SK-N-SH treated with all-trans-retinoic acid at 6 μM for 48 hours (cell line): ENCODE measurements around the gene AP5Z1.

Experiments used
- ATAC-seq: fragments of 200-7000 bp; cut with Tn5 transposase; 3 replicates; pipeline ENCODE4 v1.9.1; 2020; ENCODE audit warnings: mild to moderate bottlenecking, moderate library complexity
- ARNTL ChIP-seq: fragments of 450-650 bp; formaldehyde crosslinking; IDR thresholded peaks from 2 replicates; pipeline ENCODE4 v1.5.0; 2020; ENCODE audit warnings: low read depth, mild to moderate bottlenecking, moderate library complexity, borderline replicate concordance
- BACH2 ChIP-seq: fragments of 250-450 bp; sonication (Bioruptor Pico); IDR thresholded peaks from 2 replicates; pipeline ENCODE4 v1.9.0; 2021; ENCODE audit warnings: mild to moderate bottlenecking, borderline replicate concordance
- CSDC2 ChIP-seq: fragments of 250-450 bp; sonication (Bioruptor Pico); IDR thresholded peaks from 2 replicates; pipeline ENCODE4 v1.5.0; 2020; ENCODE audit warnings: mild to moderate bottlenecking, moderate library complexity
- CSRNP3 ChIP-seq: fragments of 250-450 bp; sonication (Bioruptor Pico); IDR thresholded peaks from 2 replicates; pipeline ENCODE4 v1.5.1; 2021; ENCODE audit warnings: mild to moderate bottlenecking, moderate library complexity
- ESRRG ChIP-seq: fragments of 250-450 bp; sonication (Bioruptor Pico); IDR thresholded peaks from 2 replicates; pipeline ENCODE4 v1.6.1; 2021; ENCODE audit warnings: mild to moderate bottlenecking
- GLIS3 ChIP-seq: fragments of 250-450 bp; sonication (Bioruptor Pico); IDR thresholded peaks from 2 replicates; pipeline ENCODE4 v1.5.0; 2020; ENCODE audit warnings: mild to moderate bottlenecking, moderate library complexity
- ISL1 ChIP-seq: fragments of 250-450 bp; sonication (Bioruptor Pico); IDR thresholded peaks from 2 replicates; pipeline ENCODE4 v2.1.2; 2022; ENCODE audit warnings: mild to moderate bottlenecking, moderate library complexity
- OSR1 ChIP-seq: fragments of 250-450 bp; sonication (Bioruptor Pico); IDR thresholded peaks from 2 replicates; pipeline ENCODE4 v1.8.0; 2022; ENCODE audit warnings: moderate library complexity, mild to moderate bottlenecking, inconsistent platforms
- PATZ1 ChIP-seq: fragments of 250-450 bp; sonication (Bioruptor Pico); IDR thresholded peaks from 2 replicates; pipeline ENCODE4 v1.8.0; 2020; ENCODE audit warnings: mild to moderate bottlenecking, moderate library complexity, borderline replicate concordance
- PPARA ChIP-seq: fragments of 250-450 bp; sonication (Bioruptor Pico); IDR thresholded peaks from 2 replicates; pipeline ENCODE4 v1.5.0; 2020; ENCODE audit warnings: mild to moderate bottlenecking, borderline replicate concordance
- RARB ChIP-seq: fragments of 250-450 bp; sonication (Bioruptor Pico); IDR thresholded peaks from 2 replicates; pipeline ENCODE4 v1.8.0; 2021; ENCODE audit warnings: mild to moderate bottlenecking, moderate library complexity
- SNAI2 ChIP-seq: fragments of 250-450 bp; sonication (Bioruptor Pico); IDR thresholded peaks from 2 replicates; pipeline ENCODE4 v1.5.0; 2020; ENCODE audit warnings: mild to moderate bottlenecking, moderate library complexity
- TCF4 ChIP-seq: fragments of 250-450 bp; sonication (Bioruptor Pico); IDR thresholded peaks from 2 replicates; pipeline ENCODE4 v1.8.0; 2021; ENCODE audit warnings: mild to moderate bottlenecking, moderate library complexity, borderline replicate concordance
- TOX ChIP-seq: fragments of 250-450 bp; sonication (Bioruptor Pico); IDR thresholded peaks from 2 replicates; pipeline ENCODE4 v1.8.0; 2021; ENCODE audit warnings: mild to moderate bottlenecking, moderate library complexity, borderline replicate concordance
- TSHZ2 ChIP-seq: fragments of 250-450 bp; sonication (Bioruptor Pico); IDR thresholded peaks from 2 replicates; pipeline ENCODE4 v1.5.0; 2020; ENCODE audit warnings: mild to moderate bottlenecking, moderate library complexity
- ZC3H10 ChIP-seq: fragments of 250-450 bp; sonication (Bioruptor Pico); IDR thresholded peaks from 2 replicates; pipeline ENCODE4 v1.5.1; 2021; ENCODE audit warnings: mild to moderate bottlenecking, moderate library complexity
- ZFP3 ChIP-seq: fragments of 250-450 bp; sonication (Bioruptor Pico); IDR thresholded peaks from 2 replicates; pipeline ENCODE4 v1.5.0; 2020; ENCODE audit warnings: mild to moderate bottlenecking, moderate library complexity
- ZFP30 ChIP-seq: fragments of 450-650 bp; formaldehyde crosslinking; IDR thresholded peaks from 2 replicates; pipeline ENCODE4 v1.5.0; 2022; ENCODE audit warnings: mild to moderate bottlenecking, moderate library complexity
- ZNF565 ChIP-seq: fragments of 450-650 bp; formaldehyde crosslinking; conservative IDR thresholded peaks from 2 replicates; pipeline ENCODE4 v1.5.0; 2020; ENCODE audit warnings: low read depth, mild to moderate bottlenecking, moderate library complexity
- ZNF70 ChIP-seq: fragments of 450-650 bp; formaldehyde crosslinking; IDR thresholded peaks from 2 replicates; pipeline ENCODE4 v1.5.0; 2020; ENCODE audit warnings: mild to moderate bottlenecking, moderate library complexity
- ZNF8 ChIP-seq: fragments of 450-650 bp; formaldehyde crosslinking; IDR thresholded peaks from 2 replicates; pipeline ENCODE4 v1.5.0; 2020; ENCODE audit warnings: mild to moderate bottlenecking, moderate library complexity
- TF ChIP-seq, protein P1 (sequence below): fragments of 250-450 bp; sonication (Bioruptor Pico); IDR thresholded peaks from 2 replicates; pipeline ENCODE4 v1.5.1; 2020; ENCODE audit warnings: low read depth, mild to moderate bottlenecking, moderate library complexity

AP5Z1 gene

GRCh38 chr7:4819560-4820404, 44.4 kb downstream of the AP5Z1 start (continued):
- TF ChIP-seq TSHZ2 (CRISPR knock-in tag) (no peak), ESRRG (CRISPR knock-in tag) (no peak), ZC3H10 (CRISPR knock-in tag) (no peak)

- TF ChIP-seq ZNF8 (CRISPR knock-in tag) (no peak), OSR1 (no peak), ZNF70 (CRISPR knock-in tag) (no peak), ESRRG (CRISPR knock-in tag) (no peak), ZNF565 (CRISPR knock-in tag) (no peak), GLIS3 (CRISPR knock-in tag) (no peak), ZC3H10 (CRISPR knock-in tag) (no peak), ARNTL (CRISPR knock-in tag) (no peak), BACH2 (CRISPR knock-in tag) (no peak), ISL1 (no peak), RARB (no peak), TCF4 (CRISPR knock-in tag) (no peak), CSDC2 (CRISPR knock-in tag) (no peak), TOX (CRISPR knock-in tag) (no peak), CSRNP3 (CRISPR knock-in tag) (no peak), PATZ1 (CRISPR knock-in tag) (no peak), ZFP30 (no peak)
- TF ChIP-seq, protein P1, sequence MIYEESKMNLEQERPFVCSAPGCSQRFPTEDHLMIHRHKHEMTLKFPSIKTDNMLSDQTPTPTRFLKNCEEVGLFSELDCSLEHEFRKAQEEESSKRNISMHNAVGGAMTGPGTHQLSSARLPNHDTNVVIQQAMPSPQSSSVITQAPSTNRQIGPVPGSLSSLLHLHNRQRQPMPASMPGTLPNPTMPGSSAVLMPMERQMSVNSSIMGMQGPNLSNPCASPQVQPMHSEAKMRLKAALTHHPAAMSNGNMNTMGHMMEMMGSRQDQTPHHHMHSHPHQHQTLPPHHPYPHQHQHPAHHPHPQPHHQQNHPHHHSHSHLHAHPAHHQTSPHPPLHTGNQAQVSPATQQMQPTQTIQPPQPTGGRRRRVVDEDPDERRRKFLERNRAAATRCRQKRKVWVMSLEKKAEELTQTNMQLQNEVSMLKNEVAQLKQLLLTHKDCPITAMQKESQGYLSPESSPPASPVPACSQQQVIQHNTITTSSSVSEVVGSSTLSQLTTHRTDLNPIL (CRISPR knock-in tag): no peak
- TF ChIP-seq, all 23 proteins: peak for 0
- ATAC-seq: no peak
Measured at GRCh38 chr7:4820405-4820966, 45.1 kb downstream of the AP5Z1 start.

- ATAC-seq: no peak
- no peak for TF ChIP-seq TOX (CRISPR knock-in tag)
- no peak for TF ChIP-seq OSR1
- TF ChIP-seq ZNF70 (CRISPR knock-in tag): no peak
- no peak for TF ChIP-seq TCF4 (CRISPR knock-in tag)
- TF ChIP-seq ZC3H10 (CRISPR knock-in tag): no peak
- no peak for TF ChIP-seq ZNF565 (CRISPR knock-in tag)
- TF ChIP-seq RARB: no peak
Measured at GRCh38 chr7:4820967-4821471, 45.6 kb downstream of the AP5Z1 start.

DNA sequence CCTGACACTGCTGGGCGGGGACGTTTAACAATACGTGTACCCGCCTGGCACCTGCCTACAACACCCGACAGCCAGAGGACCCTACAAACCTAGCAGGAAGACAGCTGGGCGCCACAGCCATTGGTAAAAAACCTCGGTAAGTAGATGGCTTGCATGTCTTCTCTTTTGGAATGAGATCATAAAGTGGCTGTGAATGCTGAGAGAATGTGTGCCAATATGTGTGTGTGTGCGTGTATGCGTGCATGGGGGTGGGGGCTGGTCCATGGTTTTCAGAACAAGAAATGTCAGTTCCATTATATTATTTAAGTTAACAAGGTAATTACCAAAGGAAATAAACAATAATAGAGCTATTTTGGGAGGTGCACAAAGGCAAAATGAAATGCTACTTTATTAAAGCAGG, 47.3 kb downstream of the AP5Z1 start:
- no peak for ATAC-seq
- TF ChIP-seq ARNTL (CRISPR knock-in tag): no peak
- no peak for TF ChIP-seq ZFP3 (CRISPR knock-in tag)
- no peak for TF ChIP-seq SNAI2 (CRISPR knock-in tag)
- TF ChIP-seq TCF4 (CRISPR knock-in tag): no peak
- TF ChIP-seq CSDC2 (CRISPR knock-in tag): no peak
- no peak for TF ChIP-seq ZFP30
- TF ChIP-seq GLIS3 (CRISPR knock-in tag): no peak
- TF ChIP-seq RARB: no peak
- no peak for TF ChIP-seq ZNF8 (CRISPR knock-in tag)
- no peak for TF ChIP-seq PATZ1 (CRISPR knock-in tag)
- TF ChIP-seq, protein P1 (CRISPR knock-in tag): no peak
- no peak for TF ChIP-seq PPARA (CRISPR knock-in tag)
